Superior temporal gyrus (tissue), 1 donor: Measurements from ENCODE around the gene CISH.
A peak's percentile ranks its signal among the peaks of the same experiment; 100 is the strongest.

Experiments used
- DNase-seq: peaks from one replicate; pipeline ENCODE4 v3.0.0-alpha.2; 2016; ENCODE audit errors: extremely low spot score

The CISH gene

DNA sequence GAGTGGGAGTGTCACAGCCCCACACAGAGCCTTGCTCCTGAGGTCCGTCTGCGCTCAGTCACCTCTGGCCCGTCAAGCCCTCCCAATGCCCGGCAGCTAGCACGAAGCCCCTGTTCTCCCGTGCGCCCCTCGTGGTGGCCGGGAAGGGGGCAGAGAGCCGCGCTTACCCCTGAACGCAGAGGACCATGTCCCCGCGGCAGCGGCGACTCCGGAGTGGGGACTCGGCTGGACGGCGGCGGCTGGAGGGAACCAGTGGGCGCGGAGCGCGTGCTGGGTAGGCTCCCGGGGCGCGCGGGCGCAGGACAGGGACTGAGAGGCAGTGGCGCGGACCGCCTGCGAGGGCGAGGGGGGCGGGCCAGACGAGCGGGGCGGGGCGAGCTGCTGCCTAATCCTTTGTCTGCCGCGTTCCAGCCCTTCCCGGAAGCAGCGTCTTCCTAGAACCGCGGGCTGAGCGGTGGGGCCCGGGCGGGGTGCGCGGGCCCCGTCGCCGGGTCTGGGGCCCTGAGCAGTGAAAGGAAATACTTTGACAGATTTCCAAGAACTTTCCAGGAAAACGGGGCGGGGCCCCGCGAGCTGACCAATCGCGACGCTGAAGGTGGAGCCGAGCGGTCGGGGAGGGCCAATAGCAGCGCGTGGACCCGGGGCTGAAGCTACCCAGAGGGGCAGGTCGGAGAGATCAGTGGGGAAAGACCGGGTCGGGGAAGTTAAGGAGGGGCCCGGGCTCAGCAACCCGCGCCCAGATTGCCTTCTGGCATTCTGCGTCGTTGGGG lies at the start of gene CISH:
CISH (minus strand) TSS at position 311 of the 770 bp plus-strand sequence; CDS start at position 187, 124 bp downstream.
- DNase-seq, result peak; percentile 82

- no peak for DNase-seq
Observed at GRCh38 chr3:50660386-50660785, 48.8 kb upstream of the CISH start.

DNA sequence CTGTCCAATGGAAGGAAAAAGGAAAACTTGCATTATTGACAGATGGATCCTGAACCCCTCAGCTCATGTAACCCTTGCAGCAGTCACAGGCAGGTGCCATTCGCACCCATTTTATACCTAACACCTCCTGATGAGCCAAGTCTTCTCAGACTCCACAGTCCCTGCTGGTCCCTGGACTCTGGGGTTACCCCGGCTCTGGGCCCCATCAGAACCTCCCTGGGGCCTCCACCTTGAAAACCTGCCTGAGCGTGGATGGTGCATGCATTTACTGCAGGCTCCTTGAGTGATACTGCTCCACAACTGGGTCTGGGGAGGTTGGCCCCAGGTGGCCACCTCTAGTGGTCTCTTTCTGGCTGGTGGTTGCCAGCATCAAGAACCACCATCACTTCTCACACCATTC lies 47.3 kb upstream of the CISH start:
- DNase-seq, result no peak

DNA sequence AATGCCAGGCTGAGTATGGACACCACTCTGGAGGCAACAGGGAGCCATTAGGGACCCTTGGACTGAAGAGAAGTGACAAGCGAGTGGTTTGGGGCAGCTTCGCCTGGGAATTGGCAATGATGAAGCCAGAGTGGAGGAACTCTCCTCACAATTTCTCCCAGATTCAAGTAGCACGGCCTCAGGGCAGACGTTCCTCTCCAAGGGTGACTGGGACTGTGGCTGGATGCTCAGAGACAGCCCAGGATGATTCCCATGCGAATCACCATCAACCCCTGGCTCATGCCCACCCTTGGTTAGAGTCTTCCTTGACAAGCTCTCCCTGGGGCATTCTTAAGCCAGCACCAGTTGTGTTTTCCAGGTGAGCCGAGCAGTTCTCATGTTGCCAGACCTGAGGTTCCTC lies 46.8 kb upstream of the CISH start:
- no peak for DNase-seq

DNA sequence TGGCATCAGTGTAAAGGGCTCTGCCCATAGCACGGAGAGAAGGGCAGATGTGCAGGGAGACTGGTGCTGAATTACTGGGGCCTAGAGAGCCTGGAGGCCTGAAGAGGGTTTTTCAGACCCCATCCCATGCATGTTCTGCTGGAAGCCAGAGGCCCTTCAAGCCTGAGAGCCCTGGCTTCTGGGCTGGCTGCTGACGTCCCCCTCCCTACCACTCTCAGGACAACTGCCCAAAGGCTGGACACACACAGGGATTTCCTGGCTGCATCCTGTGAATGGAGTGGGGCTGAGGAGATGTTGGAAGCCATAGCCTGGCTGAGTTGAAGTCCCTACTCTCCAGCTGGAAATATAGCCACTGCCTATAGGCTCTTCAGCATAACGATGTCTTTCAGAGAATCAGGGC lies 46.2 kb upstream of the CISH start:
- DNase-seq, result no peak

GRCh38 chr3:50657407-50657806 lies 45.8 kb upstream of the CISH start:
- no peak for DNase-seq

DNA sequence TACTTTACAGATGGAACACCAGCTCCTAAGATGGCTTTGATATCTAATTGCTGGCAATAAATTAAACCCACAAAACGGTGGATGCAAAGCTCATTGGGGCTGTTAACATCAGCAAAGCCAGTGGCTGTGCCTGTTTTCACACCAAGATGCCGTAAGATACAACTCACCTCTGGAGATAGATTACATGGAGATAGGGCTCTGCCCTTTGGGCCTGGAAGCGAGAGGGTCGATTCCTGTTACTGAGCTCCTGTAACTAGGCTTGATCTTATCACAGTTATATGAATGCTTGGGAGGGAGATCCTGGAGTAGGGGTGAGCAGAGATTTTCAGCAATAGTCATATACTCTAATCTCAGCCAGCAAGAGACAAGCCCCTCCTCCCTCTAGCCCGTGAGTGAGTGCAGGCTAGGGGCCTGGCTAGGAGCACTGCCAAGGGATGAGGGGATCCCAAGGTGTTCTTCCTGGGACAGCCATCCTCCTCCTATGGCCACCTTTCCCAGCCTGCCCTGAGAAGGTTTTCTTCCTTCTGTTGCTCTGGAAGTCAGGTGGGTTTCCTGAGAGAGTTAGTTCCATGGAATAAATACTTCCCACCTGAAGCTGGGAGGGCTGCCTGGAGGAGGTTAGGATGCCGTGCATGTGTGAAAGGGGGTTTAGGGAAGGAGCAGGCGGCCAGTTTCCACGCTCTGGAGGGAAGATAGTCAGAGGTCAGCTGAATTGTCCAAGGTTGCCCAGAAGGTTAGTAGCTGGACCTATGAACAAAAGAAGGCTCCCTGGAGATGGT lies 45.0 kb upstream of the CISH start:
- no peak for DNase-seq

DNA sequence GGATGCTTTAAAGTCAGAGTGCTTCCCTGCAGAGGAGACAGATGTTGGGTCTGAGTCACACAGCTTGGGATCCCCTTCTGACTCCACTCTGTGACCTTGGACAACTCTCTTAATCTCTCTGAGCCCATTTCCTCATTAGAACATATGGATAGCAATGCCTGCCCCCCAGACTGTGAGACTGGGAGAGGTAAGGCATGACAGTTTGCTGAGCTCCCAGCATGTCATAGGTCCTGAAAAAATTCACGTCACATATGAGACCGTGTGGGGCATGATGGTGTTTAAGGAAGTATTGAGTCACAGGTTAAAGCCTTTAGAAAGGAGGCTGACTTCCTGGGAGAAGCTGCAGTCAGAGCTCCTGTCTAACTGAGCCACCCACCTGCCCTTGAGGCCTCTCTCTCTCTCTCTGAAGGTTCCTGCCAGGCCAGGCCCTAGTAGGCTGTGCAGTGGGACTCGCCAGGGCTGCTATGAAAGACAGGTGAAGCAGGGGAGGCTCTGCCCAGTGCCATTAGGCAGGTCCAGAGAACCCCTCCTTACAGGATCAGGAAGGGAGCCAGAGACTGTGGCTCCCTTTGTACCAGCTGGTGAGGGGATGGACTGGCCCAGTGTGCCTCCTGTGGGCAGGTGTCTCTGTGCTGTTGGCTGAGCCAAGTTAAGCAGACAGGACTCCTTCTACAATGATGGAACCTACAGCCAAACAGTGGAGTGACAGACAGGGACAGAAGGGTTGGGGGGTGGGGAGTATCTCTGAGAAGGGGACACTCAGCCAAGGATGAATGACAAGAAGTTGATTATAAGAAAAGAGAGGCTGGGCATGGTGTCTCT lies 43.6 kb upstream of the CISH start:
- DNase-seq, result no peak

GRCh38 chr3:50653937-50654595 lies 42.5 kb upstream of the CISH start:
- DNase-seq, result no peak

GRCh38 chr3:50652709-50653108 lies 41.1 kb upstream of the CISH start:
- DNase-seq, result no peak

- no peak for DNase-seq
Observed at GRCh38 chr3:50651920-50652529, 40.5 kb upstream of the CISH start.

- no peak for DNase-seq
Observed at GRCh38 chr3:50651445-50651844, 39.9 kb upstream of the CISH start.

DNA sequence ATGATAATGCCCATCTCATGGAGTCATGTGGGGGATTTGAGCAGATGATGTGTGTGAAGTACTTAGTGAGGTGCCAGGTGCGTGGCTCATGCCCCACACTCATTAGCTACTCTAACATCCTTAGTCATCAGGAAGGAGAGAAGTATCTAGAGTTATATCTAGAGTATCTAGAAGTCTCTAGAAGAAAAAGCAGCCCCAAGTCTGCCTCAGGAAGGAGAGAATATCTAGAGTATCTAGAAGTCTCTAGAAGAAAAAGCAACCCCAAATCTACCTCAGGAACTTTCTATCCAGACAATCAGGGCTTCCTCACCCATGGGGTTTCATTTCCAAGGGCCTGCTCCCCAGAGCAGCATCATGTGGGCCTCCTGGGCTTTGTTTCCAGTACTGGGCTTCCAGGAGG lies 38.4 kb upstream of the CISH start:
- DNase-seq, result no peak

DNA sequence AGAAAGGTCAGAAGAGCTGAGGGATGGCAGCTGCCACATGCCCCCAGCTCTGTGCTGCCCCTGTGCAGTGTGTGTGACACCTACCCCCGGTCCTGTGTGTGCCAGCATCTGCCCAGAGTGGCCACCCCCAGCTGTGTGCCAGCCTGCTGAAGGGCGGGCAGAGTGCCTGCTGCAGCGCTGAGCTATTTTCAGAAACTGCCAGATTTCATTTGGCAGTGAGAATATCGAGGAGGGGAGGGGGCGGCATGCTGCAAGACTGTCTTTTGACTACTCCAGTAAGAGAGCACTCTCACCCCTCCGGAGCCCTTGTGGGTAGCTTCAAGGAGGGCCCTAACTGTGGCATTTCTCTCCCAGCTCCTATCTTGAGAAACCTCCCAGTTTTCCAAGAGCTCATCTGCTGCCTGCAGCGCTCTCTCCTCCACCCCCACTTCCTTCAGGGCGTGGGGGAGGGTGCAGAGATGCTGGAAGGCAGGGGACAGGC lies 37.9 kb upstream of the CISH start:
- peak; percentile 65 for DNase-seq

- no peak for DNase-seq
Observed at GRCh38 chr3:50648944-50649343, 37.4 kb upstream of the CISH start.

DNA sequence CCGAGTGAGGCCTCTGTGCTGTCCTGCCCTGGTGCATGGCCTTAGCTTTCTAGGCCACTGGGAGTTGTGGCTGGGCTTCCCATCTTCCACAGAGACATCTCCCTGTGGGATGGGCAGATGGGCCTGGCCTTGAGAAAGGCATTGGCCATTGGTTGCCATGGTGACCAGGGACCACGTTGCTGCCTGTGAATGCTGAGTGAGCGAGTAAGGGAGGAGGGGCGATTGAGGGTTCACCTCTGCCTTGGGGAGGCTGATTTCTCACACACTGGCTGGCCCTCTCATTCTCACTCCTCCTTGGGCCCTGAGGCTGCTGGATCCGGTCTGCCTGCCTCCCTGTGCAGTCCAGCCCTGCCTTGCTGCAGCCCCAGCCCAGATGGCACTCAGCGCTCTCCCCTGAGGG lies 36.7 kb upstream of the CISH start:
- DNase-seq, result no peak

DNA sequence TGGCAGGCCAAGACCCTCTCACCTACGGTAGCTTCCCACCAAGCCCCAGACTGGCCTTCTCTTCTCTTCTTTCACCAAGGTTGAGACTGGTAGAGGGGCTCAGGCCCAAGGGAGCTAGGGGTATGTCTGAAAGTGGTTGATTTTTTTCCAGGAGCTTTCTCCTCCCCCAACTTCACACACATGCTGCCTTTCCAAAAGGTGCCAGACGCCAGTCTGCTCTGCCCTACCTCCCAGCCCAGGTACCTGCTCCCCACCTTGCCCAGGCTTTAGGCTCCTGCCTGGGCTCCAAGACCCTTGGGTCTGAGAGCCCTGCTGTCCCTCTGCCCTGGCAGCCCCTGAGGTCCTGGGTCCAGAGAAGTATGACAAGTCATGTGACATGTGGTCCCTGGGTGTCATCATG lies 33.8 kb upstream of the CISH start:
- DNase-seq, result no peak

DNA sequence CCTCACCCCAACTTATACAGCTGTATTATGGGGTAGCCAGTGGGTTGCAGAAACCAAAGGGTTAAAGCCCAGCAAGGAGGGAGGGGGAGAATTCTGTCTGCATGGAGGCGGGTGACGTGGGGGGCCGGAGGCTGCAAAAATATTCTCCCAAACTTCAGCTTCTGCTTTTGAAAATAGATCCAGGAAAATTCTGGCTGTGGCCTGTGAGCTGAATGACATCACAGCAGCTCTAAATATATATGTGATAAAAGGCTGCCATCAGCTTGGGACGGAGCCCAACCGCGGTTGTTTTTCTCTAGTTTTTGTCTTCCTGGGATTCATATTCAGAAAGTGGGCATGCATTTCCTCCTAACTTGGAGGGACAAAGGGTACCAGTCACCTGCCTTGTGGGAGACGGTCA lies 33.0 kb upstream of the CISH start:
- DNase-seq, result peak; percentile 71

GRCh38 chr3:50642382-50642781 lies 30.8 kb upstream of the CISH start:
- no peak for DNase-seq

DNA sequence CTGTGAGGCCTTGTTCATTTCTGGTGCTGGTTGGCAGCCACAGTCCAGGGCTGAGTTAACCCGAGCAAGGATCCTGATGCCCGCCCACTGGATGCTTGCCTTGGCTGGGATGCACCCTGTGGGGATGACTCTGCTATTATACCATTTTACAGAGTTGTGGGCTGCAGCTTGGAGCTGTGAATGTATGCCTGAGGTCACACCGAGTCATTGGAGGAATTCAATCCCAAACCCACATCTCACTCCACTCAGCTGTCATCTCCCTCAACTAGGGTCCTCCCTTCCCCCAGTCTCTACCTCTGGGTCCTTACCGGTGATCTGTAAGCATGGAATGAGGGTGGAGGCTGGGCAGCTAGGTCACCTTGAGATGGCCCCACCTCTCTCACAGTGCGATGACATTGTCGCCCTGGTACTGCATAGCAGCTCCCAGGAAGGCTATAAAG lies 27.5 kb upstream of the CISH start:
- no peak for DNase-seq

DNA sequence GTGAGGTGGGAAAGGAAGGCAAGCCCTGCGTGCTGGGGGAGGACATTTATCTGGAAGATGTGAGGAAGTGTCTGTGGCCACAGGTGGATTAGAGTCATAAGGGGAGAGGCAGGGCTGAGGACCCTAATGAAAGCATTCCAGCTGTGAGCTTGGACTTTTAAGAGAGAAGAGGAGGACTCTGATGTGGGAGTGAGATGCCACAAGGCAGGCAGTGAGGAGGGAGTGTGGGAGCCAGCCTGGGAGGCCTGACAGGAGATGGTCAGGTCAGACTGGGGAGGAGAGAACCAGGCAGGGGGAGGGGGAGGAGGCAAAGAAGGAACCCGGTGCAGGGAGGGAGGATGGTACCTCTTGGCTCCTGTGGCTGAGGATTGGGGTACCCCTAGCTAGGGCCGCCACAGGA lies 26.4 kb upstream of the CISH start:
- DNase-seq, result no peak
